IMR-90 (cell line): ENCODE results near the gene DENND6A.

Experiments
- BHLHE40 ChIP-seq: fragments of 150-350 bp; IDR thresholded peaks from 2 replicates; pipeline ENCODE4 v1.6.1; 2016; ENCODE audit warnings: mild to moderate bottlenecking, low read depth, low read length
- CEBPB ChIP-seq: IDR thresholded peaks from 2 replicates; pipeline ENCODE4 v1.6.1; 2012; ENCODE audit warnings: low read depth, low read length, improper control_type of control experiment
- MAFK ChIP-seq: IDR thresholded peaks from 2 replicates; pipeline ENCODE4 v1.6.1; 2012; ENCODE audit warnings: low read depth, low read length, improper control_type of control experiment
- POLR2A ChIP-seq: IDR thresholded peaks from 2 replicates; pipeline ENCODE4 v1.6.1; 2012; ENCODE audit warnings: mild to moderate bottlenecking, low read depth, low read length
- RFX5 ChIP-seq: IDR thresholded peaks from 2 replicates; pipeline ENCODE4 v1.8.0; 2012; ENCODE audit warnings: low read depth, mild to moderate bottlenecking, low read length, moderate library complexity
- TF ChIP-seq, protein P1 (sequence below): conservative IDR thresholded peaks from 2 replicates; pipeline ENCODE4 v1.5.1; 2012; ENCODE audit warnings: mild to moderate bottlenecking, low read depth, low read length, improper control_type of control experiment

DNA sequence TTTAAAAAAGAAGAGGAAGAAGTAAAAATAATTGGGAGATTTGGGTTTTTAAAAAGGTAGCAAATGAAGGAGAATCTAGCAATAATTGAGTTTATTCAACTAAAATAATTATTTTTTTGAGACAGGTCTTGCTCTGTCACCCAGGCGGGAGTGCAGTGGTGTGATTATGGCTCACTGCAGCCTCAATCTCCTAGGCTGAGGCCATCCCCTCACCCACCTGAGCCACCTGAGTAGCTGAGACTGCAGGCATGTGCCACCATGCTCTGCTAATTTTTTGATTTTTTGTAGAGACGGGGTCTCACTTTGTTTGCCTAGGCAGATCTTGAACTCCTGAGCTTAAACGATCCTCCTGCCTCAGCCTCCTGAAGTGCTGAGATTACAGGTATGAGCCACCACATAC, 68.1 kb downstream of the DENND6A start:
- TF ChIP-seq, protein P1, sequence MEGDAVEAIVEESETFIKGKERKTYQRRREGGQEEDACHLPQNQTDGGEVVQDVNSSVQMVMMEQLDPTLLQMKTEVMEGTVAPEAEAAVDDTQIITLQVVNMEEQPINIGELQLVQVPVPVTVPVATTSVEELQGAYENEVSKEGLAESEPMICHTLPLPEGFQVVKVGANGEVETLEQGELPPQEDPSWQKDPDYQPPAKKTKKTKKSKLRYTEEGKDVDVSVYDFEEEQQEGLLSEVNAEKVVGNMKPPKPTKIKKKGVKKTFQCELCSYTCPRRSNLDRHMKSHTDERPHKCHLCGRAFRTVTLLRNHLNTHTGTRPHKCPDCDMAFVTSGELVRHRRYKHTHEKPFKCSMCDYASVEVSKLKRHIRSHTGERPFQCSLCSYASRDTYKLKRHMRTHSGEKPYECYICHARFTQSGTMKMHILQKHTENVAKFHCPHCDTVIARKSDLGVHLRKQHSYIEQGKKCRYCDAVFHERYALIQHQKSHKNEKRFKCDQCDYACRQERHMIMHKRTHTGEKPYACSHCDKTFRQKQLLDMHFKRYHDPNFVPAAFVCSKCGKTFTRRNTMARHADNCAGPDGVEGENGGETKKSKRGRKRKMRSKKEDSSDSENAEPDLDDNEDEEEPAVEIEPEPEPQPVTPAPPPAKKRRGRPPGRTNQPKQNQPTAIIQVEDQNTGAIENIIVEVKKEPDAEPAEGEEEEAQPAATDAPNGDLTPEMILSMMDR = no peak
- TF ChIP-seq RFX5 (no peak), POLR2A (no peak), MAFK (no peak), CEBPB (no peak), BHLHE40 (no peak)
